MM.1S (cell line): ENCODE data around the gene NFKBIL1.

ENCODE experiments used
- EZH2 ChIP-seq: fragments of 300-600 bp; sonication (generic); optimal IDR thresholded peaks from 2 replicates; pipeline ENCODE3; 2017; ENCODE audit warnings: low read depth, mild to moderate bottlenecking, antibody characterized with exemption, low read length, mixed read lengths
- TF ChIP-seq, protein P1 (sequence below): fragments of 300-600 bp; sonication (generic); IDR thresholded peaks from 2 replicates; pipeline ENCODE4 v1.5.1; 2016; ENCODE audit warnings: antibody characterized with exemption, low read length, mixed read lengths

DNA sequence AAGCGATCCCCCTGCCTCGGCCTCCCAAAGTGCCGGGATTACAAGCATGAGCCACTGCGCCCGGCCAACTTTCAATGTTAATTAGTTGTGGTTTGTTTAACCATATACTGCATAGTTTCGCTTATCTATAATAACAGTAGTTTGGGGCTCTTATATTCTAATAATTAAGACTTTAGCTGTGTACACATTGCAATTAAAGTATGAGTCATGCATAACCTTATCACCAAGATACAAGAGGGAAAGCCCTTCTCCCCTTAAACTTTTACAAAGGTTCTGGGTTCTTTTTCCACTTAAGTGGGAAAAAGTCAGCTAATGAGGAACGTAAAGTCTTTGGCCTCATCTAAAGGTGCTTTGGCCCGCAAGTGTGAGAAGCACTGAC lies 21.9 kb upstream of the NFKBIL1 start:
- TF ChIP-seq, protein P1, sequence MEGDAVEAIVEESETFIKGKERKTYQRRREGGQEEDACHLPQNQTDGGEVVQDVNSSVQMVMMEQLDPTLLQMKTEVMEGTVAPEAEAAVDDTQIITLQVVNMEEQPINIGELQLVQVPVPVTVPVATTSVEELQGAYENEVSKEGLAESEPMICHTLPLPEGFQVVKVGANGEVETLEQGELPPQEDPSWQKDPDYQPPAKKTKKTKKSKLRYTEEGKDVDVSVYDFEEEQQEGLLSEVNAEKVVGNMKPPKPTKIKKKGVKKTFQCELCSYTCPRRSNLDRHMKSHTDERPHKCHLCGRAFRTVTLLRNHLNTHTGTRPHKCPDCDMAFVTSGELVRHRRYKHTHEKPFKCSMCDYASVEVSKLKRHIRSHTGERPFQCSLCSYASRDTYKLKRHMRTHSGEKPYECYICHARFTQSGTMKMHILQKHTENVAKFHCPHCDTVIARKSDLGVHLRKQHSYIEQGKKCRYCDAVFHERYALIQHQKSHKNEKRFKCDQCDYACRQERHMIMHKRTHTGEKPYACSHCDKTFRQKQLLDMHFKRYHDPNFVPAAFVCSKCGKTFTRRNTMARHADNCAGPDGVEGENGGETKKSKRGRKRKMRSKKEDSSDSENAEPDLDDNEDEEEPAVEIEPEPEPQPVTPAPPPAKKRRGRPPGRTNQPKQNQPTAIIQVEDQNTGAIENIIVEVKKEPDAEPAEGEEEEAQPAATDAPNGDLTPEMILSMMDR, result no peak
- no peak for TF ChIP-seq EZH2
